HG03159 (cell line): Measurements from ENCODE around the gene FALEC.

Source experiments
- ATAC-seq: cut with Tn5 transposase; IDR thresholded peaks from one replicate; pipeline ENCODE4 v1.9.1; 2021; ENCODE audit warnings: mild to moderate bottlenecking, moderate library complexity; ENCODE audit not compliant: unreplicated experiment

FALEC gene

GRCh38 chr1:150544204-150544603 is 28.7 kb downstream of the FALEC start:
- no peak for ATAC-seq

- no peak for ATAC-seq
These were observed 30.0 kb downstream of the FALEC start for GRCh38 chr1:150545486-150546032.

- ATAC-seq = no peak
These were observed 30.9 kb downstream of the FALEC start for GRCh38 chr1:150546294-150546937.

- no peak for ATAC-seq
These were observed 32.7 kb downstream of the FALEC start for GRCh38 chr1:150548324-150548631.

- no peak for ATAC-seq
These were observed 33.3 kb downstream of the FALEC start, which contains the start of gene ADAMTSL4 for GRCh38 chr1:150548632-150549495. Gene ADAMTSL4, plus strand, starts transcription at chr1:150549408. Its CDS starts 2,881 bp downstream, at chr1:150552289.

- ATAC-seq = no peak
These were observed 34.1 kb downstream of the FALEC start for GRCh38 chr1:150549496-150550221.

- ATAC-seq = no peak
These were observed 34.9 kb downstream of the FALEC start for GRCh38 chr1:150550222-150551050.

- ATAC-seq = no peak
These were observed 35.7 kb downstream of the FALEC start for GRCh38 chr1:150551051-150551783.

- no peak for ATAC-seq
These were observed 36.2 kb downstream of the FALEC start for GRCh38 chr1:150551784-150552127.

- no peak for ATAC-seq
These were observed 36.8 kb downstream of the FALEC start for GRCh38 chr1:150552128-150552910.

GRCh38 chr1:150552911-150553289 is 37.3 kb downstream of the FALEC start:
- ATAC-seq = no peak

GRCh38 chr1:150553392-150554085 is 38.0 kb downstream of the FALEC start:
- ATAC-seq = no peak

- ATAC-seq = no peak
These were observed 38.5 kb downstream of the FALEC start for GRCh38 chr1:150554086-150554452.

GRCh38 chr1:150555198-150555970 is 39.8 kb downstream of the FALEC start:
- no peak for ATAC-seq

- no peak for ATAC-seq
These were observed 40.7 kb downstream of the FALEC start for GRCh38 chr1:150555971-150556865.

GRCh38 chr1:150557065-150557600 is 41.6 kb downstream of the FALEC start:
- no peak for ATAC-seq

- ATAC-seq = no peak
These were observed 42.3 kb downstream of the FALEC start for GRCh38 chr1:150557813-150558212.
